ENCODE measurements around the gene ZNF600. TPM values are rescaled to one million over a fixed set of nuclear protein-coding genes. Genes with fewer than 3 reads are reported as not detected.
A peak's percentile ranks its signal among the peaks of the same experiment; 100 is the strongest.
"Not testable (repeated sequence)": the region's sequence is repeated elsewhere in the genome, so short reads cannot be mapped to it uniquely, and the experiment has no call there.

The ZNF600 gene
- 0.23 TPM for polyA plus RNA-seq (2012; ENCODE audit: insufficient read depth, insufficient read length, low read depth)

DNA sequence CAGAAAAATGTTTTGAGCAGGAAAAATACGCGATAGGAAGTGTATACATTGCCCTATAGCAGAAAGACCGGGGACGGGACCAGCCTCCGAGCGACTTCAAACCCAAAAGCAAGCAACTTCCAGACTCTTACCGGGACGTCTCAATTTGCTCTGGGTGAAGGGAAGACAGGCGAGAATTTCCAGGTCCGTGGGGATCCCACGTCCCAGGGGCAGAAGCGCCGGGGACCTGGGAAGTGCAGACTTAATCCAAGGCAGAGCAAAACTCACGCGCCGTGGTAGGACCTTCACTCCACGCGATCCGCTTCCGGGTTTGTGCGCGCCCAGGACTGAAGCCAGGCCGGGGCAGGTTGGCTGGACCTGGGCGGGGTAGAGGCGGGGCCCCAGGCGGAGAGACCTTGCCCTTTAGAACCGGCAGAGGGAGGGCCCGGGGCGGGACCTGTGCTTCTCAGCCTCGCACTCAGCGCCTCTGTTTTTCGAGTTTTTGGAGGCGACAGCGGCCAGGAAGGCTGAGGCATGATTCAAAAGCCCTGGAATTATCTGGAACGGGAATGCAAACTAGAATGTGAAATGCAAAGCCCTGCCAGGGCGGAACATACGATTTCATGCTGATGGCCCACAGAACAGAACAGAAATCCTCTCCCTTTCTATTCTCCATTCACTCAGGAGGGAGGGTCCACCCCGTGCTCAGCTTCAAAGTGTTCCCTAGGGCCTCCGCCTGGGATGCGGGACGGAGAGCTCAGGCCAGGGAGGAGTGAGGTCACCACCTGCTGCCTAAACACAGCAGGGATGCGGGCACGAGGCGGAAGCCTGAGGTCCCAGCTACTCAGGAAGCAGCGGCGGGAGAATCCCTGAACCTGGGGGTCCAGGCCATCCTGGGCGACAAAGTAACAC is at the start of gene ZNF600:
Gene ZNF600, minus strand, starts transcription at position 328 of the 891 bp plus-strand sequence. CDS start 7,903 bp downstream, outside the sequence.
- not testable (repeated sequence) for H3K27me3 ChIP-seq, H3K9me3 ChIP-seq, H3K4me1 ChIP-seq, H3K36me3 ChIP-seq
- H3K4me3 ChIP-seq (ENCODE audit: low read depth, low read length) = peak within 1 kb of the TSS; percentile 23; the same call in 1 of the 2 replicates
- DNase-seq = peak; percentile 29

DNA sequence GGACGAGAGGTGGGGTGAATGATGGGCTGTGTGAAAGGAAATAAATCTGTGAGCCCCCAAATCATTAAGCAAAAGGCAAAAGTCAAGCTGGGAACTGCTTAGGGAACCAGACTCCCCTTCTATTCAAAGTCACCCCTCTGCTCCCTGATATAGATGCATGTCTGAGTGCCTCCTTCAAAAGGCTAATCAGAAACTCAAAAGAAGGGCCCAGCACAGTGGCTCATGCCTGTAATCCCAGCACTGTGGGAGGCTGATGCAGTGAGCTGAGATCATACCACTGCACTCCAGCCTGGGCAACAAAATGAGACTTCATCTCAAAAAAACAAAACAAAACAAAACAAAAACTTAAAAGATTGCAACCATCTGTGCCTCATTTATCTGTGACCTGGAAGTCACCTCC is 47.7 kb upstream of the ZNF600 start:
- not testable (repeated sequence) for H3K27me3 ChIP-seq; DNase-seq; H3K36me3 ChIP-seq; H3K4me1 ChIP-seq; H3K4me3 ChIP-seq (ENCODE audit: low read depth, low read length); H3K9me3 ChIP-seq

DNA sequence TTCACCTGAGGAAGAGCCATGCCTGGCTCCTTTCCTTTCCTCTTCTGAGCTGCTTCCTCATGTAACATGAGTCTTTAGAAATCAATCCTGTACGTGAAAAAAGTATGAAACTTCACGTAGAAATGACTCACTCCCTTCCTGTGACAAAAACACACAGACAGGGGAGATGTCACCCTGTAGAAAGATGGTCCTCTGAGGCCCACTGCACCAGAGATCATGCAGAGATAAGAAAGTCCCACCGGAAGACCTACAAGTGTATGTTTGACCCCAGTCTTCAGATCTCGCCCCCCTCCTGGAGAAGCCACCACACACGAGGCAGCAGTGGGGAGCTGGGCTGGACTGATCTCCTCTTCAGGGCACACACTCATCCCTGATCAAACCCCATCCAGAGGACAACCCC is 47.0 kb upstream of the ZNF600 start:
- not testable (repeated sequence) for H3K36me3 ChIP-seq; H3K4me3 ChIP-seq (ENCODE audit: low read depth, low read length); H3K4me1 ChIP-seq; H3K9me3 ChIP-seq; H3K27me3 ChIP-seq; DNase-seq

DNA sequence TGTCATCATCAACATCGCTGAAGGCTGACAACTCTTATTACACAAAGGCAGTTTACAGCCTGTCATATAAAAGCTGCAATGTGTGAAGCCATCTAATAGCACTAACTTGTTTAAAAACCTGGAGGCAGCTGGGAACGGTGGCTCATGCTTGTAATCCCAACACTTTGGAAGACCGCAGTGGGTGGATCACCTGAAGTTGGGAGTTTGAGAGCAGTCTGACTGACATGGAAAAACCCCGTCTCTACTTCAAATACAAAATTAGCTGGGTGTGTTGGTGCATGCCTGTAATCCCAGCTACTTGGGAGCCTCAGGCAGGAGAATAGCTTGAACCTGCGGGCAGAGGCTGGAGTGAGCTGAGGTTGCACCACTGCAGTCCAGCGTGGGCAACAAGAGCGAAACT is 43.3 kb upstream of the ZNF600 start:
- not testable (repeated sequence) for H3K36me3 ChIP-seq; DNase-seq; H3K27me3 ChIP-seq; H3K4me1 ChIP-seq; H3K9me3 ChIP-seq; H3K4me3 ChIP-seq (ENCODE audit: low read depth, low read length)

DNA sequence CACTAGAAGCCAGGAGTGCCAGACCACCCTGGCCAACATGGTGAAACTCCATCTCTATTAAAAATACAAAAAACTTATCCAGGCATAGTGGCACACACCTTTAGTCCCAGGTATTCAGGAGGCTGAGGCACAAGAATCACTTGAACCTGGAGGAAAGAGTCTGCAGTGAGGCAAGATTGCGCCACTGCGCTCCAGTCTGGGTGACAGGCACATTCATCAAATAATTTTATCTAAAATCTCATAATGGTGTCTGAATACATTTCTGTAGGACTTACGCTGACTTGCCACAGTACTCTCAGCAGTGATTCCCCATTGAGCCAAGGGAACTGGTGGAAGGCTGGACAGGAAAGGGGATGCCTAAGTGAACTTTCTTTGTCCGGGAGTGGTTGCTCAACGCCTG is 39.2 kb upstream of the ZNF600 start:
- no peaks in the 10 kb centered on the region for H3K36me3 ChIP-seq
- TF ChIP-seq, protein P1, sequence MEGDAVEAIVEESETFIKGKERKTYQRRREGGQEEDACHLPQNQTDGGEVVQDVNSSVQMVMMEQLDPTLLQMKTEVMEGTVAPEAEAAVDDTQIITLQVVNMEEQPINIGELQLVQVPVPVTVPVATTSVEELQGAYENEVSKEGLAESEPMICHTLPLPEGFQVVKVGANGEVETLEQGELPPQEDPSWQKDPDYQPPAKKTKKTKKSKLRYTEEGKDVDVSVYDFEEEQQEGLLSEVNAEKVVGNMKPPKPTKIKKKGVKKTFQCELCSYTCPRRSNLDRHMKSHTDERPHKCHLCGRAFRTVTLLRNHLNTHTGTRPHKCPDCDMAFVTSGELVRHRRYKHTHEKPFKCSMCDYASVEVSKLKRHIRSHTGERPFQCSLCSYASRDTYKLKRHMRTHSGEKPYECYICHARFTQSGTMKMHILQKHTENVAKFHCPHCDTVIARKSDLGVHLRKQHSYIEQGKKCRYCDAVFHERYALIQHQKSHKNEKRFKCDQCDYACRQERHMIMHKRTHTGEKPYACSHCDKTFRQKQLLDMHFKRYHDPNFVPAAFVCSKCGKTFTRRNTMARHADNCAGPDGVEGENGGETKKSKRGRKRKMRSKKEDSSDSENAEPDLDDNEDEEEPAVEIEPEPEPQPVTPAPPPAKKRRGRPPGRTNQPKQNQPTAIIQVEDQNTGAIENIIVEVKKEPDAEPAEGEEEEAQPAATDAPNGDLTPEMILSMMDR (IDR thresholded peaks at IDR 0.05; ENCODE audit: low read depth, low read length) = no peak
- H3K4me3 ChIP-seq (ENCODE audit: low read depth, low read length) = no peak overlapping the region
- peaks cover 2% of the 10 kb centered on the region; the same call in 1 of the 2 replicates for H3K9me3 ChIP-seq
- H3K27me3 ChIP-seq = no peaks in the 10 kb centered on the region
- DNase-seq = no peak
- no peaks in the 10 kb centered on the region for H3K4me1 ChIP-seq

DNA sequence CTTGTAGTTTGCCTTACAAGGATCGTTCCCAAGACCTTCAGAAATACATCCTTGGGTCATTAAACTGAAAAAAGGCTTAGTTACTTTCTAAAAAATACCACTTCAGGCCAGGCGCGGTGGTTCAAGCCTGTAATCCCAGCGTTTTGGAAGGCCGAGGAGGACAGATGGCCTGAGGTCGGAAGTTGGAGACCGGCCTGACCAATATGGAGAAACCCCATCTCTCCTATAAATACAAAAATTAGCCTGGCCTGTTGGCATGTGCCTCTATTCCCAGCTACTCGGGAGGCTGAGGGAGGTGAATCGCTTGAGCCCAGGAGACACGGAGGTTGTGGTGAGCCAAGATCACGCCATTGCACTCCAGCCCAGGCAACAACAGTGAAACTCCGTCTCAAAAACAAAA is 37.1 kb upstream of the ZNF600 start:
- Histone ChIP-seq H3K4me1 (no peaks in the 10 kb centered on the region), H3K36me3 (no peaks in the 10 kb centered on the region), H3K27me3 (no peaks in the 10 kb centered on the region), H3K9me3 (peaks cover 2% of the 10 kb centered on the region; the same call in 1 of the 2 replicates), H3K4me3 (ENCODE audit: low read depth, low read length) (no peak overlapping the region)
- TF ChIP-seq, protein P1 (IDR thresholded peaks at IDR 0.05; ENCODE audit: low read depth, low read length) = no peak
- DNase-seq = no peak

DNA sequence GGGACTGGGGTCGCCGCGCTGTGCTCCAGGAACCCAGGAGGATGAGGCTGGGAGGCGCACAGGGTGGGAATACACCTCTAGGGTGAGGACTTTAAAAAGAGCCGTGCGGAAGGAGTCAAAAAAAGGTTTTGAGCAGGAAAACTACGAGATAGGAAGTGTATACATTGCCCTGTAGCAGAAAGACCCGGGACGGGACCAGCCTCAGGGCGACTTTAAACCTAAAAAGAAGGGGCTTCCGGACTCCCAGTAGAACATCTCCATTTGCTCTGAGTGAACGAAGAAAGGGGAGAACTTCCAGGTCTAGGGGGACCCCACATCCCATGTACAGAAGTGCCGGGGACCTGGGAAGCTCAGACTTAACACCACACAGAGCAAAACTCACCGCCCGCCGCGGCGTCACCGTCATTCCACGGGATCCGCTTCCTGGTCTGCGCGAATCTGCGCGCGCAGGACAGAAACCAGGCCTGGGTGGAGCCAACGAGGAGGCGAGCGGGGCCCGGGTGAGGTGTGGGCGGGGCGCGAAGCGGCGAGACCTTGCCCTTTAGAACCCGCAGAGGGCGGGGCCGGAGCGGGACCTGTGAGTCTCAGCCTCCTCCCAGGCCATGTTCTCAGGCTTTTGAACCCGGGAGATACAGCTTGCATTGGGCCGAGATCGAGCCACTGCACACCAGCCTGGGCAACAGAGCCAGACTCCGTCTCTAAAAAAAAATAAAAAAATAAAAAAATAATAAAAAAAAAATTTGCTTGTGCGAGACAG is 34.8 kb upstream of the ZNF600 start, which contains the start of gene ZNF28:
Gene ZNF28, minus strand, starts transcription at position 430 of the 757 bp plus-strand sequence. CDS start 3,675 bp downstream, outside the sequence.
- peak; percentile 73 for DNase-seq
- H3K9me3 ChIP-seq, H3K27me3 ChIP-seq, H3K4me1 ChIP-seq, H3K36me3 ChIP-seq: not testable (repeated sequence)
- H3K4me3 ChIP-seq (ENCODE audit: low read depth, low read length) = peak within 1 kb of the TSS; percentile 67

DNA sequence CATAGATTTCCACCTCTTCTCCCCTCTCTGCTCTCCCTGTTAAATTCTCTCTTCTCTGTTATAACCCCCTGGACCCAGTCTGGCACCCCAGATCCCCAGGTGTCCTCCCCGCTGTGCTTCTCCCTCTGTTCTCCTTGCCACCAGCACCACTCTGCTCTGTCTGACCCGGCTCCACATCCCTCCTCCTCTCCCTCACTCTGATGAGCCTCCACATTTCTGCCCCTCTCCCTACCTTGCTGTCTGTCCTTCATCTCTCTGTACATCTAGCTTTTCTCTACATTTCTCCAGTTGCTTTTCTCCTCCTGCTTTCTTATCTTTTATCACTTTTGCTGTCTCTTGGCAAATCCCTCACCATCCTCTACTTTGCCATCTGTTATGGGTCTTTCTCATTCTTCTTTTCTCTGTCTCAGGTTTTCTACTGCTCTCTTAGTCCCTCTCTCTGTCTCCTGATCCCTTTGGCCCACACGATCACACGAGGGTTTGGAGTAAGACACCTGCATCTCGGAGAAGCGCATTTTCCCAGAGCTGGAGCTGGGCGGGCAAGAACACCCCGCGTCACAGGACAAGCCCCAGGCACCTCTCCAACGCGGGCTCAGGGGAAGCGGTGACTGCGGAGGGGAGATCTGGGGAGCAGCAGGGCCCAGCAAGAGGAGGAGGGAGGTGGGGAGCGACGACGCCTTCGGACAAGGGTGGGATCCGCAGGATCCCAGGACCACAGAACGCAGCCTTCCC is 34.0 kb upstream of the ZNF600 start:
- H3K4me3 ChIP-seq (ENCODE audit: low read depth, low read length) = peak overlapping the region; percentile 67
- not testable (repeated sequence) for H3K4me1 ChIP-seq, H3K27me3 ChIP-seq, H3K36me3 ChIP-seq, DNase-seq, H3K9me3 ChIP-seq

Measured in BE2C (cell line).